Activated CD4-positive, CD25-positive, alpha-beta regulatory T cell treated with anti-CD3 and anti-CD28 coated beads, Interleukin-2, amount 50 U/mL, for 16 hours (primary cell): ENCODE results near the gene PHRF1.
A peak's percentile ranks its signal among the peaks of the same experiment; 100 is the strongest.

Experiments used
- DNase-seq: peaks from one replicate; pipeline ENCODE4 v3.0.0-alpha.2; 2020; ENCODE audit warnings: low read depth, low spot score

Gene PHRF1, protein sequence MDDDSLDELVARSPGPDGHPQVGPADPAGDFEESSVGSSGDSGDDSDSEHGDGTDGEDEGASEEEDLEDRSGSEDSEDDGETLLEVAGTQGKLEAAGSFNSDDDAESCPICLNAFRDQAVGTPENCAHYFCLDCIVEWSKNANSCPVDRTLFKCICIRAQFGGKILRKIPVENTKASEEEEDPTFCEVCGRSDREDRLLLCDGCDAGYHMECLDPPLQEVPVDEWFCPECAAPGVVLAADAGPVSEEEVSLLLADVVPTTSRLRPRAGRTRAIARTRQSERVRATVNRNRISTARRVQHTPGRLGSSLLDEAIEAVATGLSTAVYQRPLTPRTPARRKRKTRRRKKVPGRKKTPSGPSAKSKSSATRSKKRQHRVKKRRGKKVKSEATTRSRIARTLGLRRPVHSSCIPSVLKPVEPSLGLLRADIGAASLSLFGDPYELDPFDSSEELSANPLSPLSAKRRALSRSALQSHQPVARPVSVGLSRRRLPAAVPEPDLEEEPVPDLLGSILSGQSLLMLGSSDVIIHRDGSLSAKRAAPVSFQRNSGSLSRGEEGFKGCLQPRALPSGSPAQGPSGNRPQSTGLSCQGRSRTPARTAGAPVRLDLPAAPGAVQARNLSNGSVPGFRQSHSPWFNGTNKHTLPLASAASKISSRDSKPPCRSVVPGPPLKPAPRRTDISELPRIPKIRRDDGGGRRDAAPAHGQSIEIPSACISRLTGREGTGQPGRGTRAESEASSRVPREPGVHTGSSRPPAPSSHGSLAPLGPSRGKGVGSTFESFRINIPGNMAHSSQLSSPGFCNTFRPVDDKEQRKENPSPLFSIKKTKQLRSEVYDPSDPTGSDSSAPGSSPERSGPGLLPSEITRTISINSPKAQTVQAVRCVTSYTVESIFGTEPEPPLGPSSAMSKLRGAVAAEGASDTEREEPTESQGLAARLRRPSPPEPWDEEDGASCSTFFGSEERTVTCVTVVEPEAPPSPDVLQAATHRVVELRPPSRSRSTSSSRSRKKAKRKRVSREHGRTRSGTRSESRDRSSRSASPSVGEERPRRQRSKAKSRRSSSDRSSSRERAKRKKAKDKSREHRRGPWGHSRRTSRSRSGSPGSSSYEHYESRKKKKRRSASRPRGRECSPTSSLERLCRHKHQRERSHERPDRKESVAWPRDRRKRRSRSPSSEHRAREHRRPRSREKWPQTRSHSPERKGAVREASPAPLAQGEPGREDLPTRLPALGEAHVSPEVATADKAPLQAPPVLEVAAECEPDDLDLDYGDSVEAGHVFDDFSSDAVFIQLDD (N-terminal part only)

DNA sequence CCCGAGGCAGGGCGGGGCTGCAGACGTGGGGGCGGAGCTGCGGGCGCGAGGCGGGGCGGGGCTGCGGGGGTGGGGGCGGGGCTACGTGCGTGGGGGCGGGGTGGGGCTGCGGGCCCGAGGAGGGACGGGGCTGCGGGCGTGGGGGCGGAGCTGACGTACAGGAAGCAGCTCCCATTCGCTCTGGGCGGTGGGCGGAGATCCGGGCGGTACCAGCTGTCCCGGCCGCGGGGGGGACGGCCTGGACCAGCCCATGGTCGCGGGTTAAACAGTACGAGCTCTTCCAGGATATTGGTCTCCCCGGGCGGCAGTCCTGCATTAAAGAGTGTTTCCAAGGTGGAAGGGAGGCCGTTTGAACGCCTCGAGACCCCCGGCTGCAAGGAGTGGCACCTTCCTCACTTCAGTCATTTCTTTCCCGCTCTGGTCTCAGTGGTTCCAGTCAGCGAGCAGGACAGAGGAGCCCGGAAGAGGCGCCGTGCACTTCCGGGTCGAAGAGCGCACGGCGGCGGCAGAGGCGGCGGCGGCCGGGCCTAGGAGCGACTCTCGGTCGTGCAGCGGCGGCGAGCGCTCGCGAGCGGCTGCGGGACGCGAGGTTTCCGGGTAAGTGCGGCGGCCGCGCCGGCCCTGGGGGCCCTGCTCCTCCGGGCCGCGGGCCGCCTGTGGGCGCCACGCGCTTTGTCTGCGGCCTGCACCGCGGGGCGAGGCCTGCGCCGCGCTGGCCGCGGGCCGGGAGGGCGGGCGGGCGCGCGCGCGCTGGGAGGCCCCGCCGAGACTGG is at the start of gene PHRF1:
TSS of gene PHRF1 (plus strand) at position 475 of the 773 bp plus-strand sequence. CDS start 5,043 bp downstream, outside the sequence.
- peak; percentile 87 for DNase-seq

DNA sequence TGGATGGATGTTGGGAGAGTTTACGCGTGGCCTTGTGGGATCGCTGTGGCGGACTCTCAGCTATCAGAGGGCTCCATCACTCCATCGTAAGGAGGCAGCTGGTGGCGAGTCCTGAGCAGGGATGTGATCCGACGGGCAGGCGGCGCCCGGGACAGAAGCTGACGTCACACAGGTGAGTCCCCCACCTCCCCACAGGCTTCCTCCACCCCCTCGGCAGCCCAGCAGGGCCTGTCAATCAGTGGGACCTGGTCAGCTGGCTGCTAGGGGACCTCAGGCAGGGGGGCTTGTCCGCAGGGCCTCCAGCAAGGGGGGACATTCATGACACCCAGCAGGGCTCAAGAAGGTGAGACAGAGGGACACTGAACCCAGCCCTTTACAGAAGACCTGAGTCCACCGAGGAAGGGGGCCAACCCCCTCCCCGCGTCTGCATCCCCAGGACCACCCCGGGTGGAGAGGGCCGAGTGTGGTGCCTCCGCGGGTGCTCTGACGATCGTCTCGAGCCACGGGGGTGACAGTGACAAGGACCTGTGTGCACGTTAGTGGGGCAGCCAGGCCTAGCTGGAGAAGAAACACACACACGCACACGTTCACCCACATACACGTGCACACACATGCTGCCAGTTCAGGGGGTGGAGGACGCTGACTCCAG is 48.0 kb upstream of the PHRF1 start:
- no peak for DNase-seq

DNA sequence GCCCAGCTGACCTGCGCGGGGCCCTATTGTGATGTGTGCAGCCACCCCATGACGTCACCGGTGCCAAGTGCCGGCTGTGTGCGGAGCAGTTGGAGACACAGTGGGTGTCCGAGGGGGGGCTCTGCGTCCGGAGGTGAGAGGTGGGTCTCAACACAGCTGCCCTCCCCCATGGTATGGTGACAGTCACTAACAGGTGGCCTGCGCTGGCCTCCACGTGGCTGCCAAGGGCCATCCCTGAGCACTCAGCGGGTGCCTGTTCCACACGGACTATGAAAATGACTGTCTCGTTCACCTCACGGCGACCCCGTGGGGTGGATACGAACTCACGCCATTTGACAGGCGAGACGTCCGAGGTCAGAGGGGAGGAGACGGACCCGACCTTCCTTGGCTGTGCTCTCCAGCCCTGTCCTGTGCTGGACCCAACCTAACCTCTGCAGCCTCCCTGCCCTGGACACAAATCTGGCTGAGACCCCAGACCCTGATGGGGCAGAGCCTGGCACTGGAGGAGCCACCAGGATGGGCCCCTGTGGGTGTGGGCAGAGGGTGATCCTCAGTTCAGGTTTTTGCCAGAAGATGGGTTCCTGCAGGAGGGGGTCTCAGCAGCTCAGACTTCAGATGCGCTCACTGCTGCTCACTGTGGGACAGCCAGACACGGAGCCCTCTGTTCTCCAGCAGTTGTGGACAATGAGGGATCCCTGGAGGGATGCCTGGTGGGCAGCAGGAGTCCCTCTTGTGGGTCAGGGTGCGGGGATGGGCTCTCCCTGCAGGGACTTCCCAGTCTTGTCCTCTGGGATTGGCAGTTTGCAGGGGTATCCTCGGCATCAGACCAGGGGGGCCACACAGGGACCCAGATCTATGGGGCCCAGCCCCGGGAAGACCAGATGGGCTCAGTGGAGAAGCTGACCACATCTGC is 47.2 kb upstream of the PHRF1 start:
- DNase-seq: no peak

DNA sequence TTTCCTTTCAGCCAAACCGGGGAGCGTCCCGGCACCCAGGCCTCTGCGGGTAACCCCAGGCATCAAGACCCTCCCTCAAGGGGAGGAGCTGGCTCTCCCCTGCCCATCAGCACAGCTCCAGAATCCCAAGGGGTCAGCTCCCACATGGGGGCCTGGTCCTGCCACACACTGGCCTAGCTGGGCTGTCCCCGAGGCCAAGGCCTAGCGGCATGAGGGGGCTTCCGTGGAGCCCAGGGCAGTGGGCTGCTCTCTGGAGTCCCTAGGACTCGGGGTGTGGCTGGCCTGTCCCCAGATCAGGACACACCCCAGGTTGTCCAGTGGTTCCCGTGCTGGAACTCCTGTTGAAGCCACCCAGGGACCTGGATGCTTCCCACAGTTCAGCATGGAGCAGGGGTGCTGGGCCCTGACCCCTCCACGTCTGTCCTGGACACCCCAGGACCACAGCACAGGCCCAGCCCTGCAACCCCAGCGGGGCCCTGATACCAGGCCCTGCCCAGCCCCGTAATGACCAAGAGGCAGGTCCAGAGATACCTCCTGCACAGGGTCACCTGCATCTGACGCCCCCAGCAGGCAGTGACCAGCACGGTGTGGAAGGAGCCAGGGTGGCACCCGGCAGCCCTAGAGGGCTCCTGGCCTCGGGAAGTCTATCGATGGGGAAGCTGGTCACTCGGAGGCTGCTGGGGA is 46.4 kb upstream of the PHRF1 start:
- DNase-seq: no peak

DNA sequence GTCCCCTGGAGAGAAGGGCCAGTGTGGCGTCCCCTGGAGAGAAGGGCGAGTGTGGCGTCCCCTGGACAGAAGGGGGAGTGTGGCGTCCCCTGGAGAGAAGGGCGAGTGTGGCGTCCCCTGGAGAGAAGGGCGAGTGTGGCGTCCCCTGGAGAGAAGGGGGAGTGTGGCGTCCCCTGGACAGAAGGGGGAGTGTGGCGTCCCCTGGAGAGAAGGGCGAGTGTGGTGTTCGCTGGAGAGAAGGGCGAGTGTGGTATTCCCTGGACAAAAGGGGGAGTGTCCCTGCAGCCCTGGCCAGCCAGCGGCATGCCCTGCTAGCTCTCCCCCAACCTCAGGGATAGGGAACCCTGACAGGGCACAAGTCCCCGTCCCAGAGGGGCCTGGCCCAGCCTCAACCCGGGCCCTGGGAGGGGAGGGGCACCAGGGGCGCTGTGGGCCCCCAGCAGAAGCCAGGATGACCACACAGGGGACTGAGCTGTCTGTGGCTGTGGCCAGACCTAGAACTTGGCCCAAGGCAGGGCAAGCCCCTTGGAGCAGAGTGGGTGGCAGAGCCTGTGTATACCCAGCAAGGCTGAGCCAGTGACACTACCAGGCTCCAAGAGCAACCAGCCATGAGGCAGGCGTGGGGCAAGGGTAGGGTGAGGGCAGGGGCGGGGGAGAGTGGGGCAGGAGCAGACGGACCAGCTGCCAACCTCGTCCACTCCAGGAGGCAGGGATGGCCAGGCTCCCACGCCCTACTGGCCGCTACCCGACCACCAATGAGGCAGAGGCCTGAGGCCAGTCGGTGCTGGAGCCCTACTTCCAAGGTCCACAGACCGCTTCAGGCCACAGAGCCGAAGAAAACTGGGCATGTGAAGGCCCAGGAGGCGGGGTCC is 45.1 kb upstream of the PHRF1 start:
- no peak for DNase-seq

DNA sequence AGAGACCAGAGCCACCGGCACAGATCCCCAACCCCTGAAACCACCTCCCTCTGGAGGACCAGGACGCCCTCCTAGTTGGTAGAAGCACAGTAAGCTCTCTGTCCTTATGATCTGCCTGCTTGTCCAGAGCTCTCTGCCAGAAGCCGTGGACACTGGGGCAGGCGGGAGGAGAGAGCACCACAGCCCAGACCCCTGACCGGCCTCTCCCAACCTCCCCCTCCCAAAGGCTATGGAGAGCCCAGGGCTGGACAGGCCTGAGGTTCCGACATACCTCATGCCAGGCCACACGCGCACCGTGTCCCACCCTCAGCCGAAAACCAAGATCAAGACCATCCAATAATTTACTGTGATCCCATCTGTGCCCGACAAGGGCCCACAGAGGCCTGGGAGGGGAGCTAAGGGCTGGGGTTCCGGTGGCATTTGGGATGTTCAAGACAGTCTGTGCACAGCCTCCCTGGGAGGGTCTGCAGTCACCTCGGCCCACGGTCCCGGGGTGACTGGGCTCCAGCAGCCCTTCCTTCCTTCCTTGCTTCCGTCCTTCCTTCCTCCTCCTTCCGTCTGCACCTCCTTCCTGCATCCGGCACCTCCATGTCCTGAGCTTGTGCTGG is 44.2 kb upstream of the PHRF1 start:
- no peak for DNase-seq

DNA sequence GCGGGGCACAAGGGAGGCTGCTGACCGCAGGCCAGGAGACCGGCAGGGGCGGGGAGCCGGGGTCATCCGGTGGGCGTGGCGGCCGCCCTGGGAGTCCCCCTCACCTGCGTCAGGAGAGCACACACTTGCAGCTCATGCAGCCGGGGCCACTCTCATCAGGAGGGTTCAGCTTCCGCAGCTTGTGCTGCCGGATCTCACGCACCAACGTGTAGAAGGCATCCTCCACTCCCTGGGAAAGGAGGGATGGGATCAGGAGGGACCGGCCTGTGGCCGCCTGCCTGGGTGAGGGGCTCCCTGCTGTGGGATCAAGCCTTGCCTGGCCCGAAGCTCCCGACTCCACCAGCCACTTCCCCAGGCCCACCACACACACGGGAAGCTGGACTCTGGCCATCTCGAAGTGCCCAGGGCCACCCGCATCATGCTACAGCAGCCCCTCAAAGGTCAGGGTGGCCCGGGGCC is 43.7 kb upstream of the PHRF1 start:
- no peak for DNase-seq

DNA sequence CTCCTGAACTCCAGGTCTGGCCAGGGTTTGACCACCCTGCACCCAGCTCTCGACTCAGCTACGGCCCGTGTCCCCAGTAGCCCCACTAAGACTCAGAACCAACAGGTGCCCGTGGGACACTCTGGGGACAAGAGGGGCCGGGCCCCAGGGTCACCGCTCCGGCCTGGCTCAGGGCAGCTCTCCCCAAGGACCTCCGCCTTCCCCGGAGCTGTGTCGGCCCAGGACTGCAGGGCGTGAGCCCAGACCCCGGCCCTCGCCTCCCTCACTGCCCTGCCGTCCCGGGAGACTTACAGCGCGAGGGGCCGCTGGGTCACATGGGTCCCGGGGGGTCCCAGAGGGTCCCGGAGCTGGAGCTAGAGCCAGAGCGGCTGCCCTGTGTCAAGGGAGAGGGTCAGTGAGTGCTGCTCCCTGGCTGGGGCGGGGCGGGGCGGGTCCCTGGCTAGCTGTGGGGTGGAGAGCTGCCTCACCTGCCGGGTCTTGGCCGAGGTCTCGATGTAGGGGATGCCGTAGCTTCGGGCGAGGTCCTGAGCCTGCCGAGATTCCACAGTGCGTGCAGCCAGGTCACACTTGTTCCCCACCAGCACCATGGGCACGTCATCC is 43.2 kb upstream of the PHRF1 start:
- no peak for DNase-seq

DNA sequence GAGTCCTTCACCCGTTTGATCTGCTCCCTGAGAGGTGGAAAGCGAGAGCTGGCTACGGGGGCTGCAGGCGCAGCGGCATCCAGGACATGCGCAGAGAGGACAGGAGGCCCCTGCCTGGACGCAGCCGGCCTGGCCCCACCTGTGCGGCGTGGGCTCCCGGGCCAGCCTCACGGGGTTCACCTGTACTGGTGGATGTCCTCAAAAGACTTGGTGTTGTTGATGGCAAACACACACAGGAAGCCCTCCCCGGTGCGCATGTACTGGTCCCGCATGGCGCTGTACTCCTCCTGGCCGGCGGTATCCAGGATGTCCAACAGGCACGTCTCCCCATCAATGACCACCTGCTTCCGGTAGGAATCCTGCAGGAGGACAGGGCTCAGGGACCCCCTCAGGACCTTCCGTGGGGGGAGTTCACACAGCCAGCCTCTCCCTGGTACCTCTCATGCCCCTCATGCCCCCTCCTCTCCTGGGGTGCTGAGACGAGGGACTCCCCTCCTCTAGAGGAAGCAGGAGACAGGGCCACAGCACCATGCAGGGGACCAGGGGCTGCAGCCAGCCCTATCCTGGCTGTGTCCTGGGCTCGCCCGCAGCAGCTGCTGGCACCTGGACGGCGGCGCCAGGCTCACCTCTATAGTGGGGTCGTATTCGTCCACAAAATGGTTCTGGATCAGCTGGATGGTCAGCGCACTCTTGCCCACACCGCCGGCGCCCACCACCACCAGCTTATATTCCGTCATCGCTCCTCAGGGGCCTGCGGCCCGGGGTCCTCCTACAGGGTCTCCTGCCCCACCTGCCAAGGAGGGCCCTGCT is 42.5 kb upstream of the PHRF1 start:
- DNase-seq: no peak

DNA sequence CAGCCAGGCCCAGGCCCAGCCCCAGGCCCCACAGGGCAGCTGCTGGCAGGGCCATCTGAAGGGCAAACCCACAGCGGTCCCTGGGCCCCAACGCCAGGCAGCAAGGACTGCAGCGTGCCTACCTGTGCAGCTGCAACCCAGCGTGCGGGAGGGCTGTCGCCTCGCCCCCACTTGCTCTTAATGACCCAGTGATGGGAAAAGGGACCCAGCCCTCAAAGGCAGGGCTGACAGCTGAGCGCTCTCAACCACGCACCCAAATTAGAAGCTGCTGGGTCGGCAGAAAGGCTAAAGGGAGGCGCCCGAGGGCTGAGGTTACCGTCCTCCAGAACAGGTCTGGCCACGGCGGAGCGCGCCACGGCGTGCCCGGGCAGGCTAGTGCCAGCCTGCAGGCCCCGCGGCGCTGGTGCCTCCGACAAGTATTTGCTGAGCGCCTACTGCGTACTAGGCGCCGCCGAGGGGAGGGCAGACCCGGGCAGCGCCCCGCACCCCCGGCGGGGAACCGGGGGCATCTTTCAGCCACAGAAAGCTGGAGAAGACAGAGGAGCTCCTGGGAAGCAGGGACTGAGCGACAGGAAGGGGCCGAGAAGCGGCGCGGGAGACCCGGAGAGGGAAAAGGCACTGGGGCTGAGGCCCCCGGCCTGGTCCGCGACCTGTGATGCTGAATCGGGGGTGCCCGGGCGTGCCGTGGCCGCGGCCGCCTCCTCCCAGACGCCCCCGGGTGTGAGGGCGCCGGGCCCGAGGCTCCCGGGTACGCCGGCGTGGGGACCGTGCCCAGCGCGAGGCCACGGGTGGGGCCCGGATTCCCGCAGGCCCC is 41.7 kb upstream of the PHRF1 start:
- DNase-seq: no peak

DNA sequence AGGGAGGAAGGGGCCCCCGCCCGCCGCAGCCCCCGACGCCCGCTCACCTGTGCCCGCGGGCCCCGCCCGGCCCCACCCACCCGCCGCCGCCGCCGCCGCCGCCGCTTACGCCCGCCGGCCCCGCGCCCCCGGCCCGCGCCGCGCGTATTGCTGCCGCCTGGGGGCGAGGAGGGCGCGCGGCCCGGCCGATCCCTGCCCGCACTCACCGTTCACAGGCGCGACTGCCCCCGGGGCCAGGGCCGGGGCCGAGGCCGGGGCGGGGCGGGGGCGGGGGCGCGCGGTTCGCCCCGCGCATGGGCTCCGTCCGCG is 41.1 kb upstream of the PHRF1 start:
- DNase-seq: no peak

DNA sequence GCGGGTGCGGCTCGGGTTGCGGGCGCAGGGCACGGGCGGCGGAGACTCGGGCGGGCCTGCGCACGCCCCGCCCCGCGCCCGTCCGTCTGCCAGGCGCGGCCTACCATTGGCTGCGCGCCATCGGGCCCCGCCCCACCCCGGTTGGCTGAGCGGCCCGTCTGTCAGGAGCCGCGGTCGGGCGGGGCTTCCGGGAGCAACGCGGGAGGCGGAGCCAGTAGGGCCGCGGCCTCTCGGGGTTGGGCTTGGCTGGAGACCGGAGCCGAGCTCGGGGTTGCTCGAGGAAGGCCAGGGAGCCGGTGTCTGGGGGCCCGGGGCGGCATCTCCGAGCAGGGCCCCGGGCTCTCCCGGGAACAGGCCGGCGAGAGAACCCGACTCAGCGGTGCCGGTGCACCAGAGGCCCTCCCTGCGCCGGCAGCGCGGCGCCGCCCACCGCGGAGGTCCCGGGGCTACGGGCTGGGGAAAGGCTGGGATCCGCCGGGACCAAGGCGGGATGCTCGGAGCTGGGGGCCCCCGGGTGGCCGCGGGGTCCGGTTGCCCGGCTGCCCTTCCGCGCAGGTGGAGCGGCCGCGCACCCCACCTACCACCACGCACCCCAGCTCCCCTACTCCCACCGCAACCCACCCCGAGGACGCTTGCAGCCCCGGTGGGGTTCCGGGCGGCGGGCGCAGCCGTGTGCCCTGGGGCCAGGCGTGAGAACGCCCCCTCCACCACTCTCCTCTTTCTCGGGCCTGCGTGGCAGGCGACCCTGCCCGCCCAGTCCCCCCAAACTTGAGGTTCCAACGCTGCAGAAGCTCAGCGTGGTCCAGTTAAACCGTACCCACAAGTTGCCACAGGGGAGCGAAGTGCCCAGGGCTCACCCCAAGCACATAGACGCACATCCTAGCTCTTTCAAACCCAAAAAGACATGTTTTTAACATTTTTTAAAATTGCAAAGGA is 40.5 kb upstream of the PHRF1 start, which contains the start of gene HRAS:
TSS of gene HRAS (minus strand) at position 58 of the 936 bp plus-strand sequence.
- peak; percentile 89 for DNase-seq

DNA sequence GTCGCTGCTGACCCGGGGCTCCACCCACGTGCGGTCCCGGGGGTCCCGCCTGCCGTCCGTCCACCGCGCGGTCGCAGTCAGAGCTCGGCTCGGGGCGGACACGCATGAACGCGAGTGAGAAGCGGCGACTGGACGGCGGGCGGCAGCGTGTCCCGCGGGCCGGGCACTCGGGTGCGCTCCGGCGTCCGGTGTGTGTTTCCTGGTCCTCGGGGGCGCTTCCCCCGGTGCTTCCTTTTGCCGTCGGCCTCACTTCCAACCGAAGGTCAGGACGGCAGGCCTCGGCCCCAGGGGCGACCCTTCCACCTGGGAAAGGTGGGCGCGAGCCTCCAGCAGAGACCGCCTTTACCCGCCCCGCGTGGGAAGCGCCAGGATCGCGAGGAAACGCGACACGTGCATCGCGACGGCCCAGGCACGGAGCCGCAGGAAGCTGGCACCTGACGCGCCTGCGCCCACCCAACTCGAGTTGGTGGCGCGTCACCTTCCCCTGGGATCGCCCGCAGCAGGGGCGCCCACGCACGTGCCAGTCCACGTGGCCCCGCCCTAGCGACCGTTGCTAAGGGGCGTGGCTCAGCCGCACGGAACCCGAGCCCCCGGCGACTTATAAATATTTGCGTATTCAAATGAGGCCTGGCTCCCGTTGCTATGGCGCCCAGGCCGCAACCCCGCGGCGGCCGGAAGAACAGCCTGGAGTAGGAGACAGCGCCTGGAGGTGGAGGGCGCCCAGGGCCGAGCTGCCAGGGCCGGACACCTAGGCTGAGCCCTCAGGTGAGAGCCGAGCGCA is 39.2 kb upstream of the PHRF1 start, which contains the start of gene LRRC56:
TSS of gene LRRC56 (plus strand) at position 687 of the 781 bp plus-strand sequence. CDS start 3,158 bp downstream, outside the sequence.
- peak; percentile 80 for DNase-seq
